NCI-H2196 (cell line): ENCODE measurements around the gene EVA1B.

Experiments
- DNase-seq: peaks from one replicate; lab custom pipeline; 2025; ENCODE audit not compliant: unreplicated experiment; lab: John Stamatoyannopoulos, UW

Gene EVA1B

GRCh38 chr1:36323636-36324352, at the start of gene EVA1B:
EVA1B (minus strand) TSS chr1:36323645; CDS start chr1:36323037, 608 bp downstream.
- no peak for DNase-seq

GRCh38 chr1:36372617-36373016, 49.2 kb upstream of the EVA1B start:
- no peak for DNase-seq

- DNase-seq = peak; percentile 87
Measured at GRCh38 chr1:36369061-36369861, 45.8 kb upstream of the EVA1B start.

GRCh38 chr1:36367798-36368197, 44.4 kb upstream of the EVA1B start:
- no peak for DNase-seq

GRCh38 chr1:36367066-36367465, 43.6 kb upstream of the EVA1B start:
- no peak for DNase-seq

GRCh38 chr1:36366091-36366661, 42.7 kb upstream of the EVA1B start:
- no peak for DNase-seq

GRCh38 chr1:36365381-36365780, 41.9 kb upstream of the EVA1B start:
- DNase-seq = no peak

GRCh38 chr1:36359911-36360550, 36.6 kb upstream of the EVA1B start:
- DNase-seq = no peak

- no peak for DNase-seq
Measured at GRCh38 chr1:36359383-36359782, 35.9 kb upstream of the EVA1B start.

- DNase-seq = no peak
Measured at GRCh38 chr1:36358514-36359084, 35.2 kb upstream of the EVA1B start.

- no peak for DNase-seq
Measured at GRCh38 chr1:36355811-36356210, 32.4 kb upstream of the EVA1B start.

GRCh38 chr1:36354486-36354885, 31.0 kb upstream of the EVA1B start:
- DNase-seq = no peak

GRCh38 chr1:36352910-36353878, 29.7 kb upstream of the EVA1B start:
- DNase-seq = no peak

GRCh38 chr1:36352125-36352909, 28.9 kb upstream of the EVA1B start:
- DNase-seq = no peak

- peak; percentile 13 for DNase-seq
Measured at GRCh38 chr1:36351227-36351977, 28.0 kb upstream of the EVA1B start.

GRCh38 chr1:36350659-36351226, 27.3 kb upstream of the EVA1B start:
- DNase-seq = no peak

GRCh38 chr1:36349839-36350238, 26.4 kb upstream of the EVA1B start:
- DNase-seq = no peak

GRCh38 chr1:36349241-36349671, 25.8 kb upstream of the EVA1B start:
- DNase-seq = no peak
